NK-92 (cell line): ENCODE measurements around the gene NHSL1.

Experiments
- DNase-seq: peaks from one replicate; lab custom pipeline; 2025; ENCODE audit not compliant: unreplicated experiment; lab: John Stamatoyannopoulos, UW

NHSL1 gene

DNA sequence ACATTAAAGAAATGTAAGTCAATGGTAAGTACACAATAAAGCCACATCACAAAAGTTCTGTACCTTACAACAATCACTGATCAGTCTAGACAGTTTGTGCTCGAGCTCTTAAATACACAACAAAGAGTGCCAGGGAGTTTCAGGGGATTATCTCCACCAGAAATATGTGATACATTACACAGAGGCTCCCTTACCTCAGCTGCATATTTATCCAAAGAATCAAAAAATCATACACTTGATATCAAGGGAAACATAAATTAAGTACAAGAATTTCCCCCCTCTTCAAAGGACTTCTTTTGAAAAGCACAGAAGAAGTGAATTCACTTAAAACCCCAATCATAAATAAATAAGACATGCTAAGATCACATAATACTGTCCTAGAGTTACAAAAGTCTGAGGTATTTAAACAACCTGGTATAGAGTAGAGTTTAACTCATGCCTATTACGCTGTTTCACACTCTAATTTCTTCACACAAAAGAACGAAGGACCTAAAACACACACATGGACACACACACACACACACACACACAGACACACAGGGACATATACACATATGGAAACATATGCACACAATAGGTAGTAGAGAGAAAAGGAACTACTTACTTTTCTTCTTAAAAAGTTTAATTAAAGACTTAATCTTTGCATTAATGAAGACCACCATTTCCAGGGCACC, 528 bp downstream of the NHSL1 start:
- DNase-seq, result no peak

- no peak for DNase-seq
These were observed 2.0 kb downstream of the NHSL1 start for GRCh38 chr6:138497286-138497685.

DNA sequence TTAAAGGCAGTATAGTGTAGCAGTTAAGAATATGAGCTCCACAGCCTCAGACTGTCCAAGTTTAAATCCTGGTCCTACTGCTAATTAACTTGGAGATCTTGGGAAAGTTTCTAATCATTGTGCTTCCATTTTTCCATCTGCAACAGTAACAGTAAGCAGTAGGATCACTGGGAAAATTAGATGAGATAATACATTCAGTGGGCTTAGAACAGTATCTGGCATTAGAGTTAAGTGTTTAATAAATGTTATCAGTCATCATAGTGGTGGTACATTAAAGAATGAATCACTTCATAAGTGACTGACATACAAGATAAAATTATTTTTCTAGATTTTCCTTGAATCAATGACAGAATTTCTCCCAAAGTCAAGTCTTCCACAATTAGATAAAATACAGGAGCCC, 5.0 kb downstream of the NHSL1 start:
- no peak for DNase-seq

- no peak for DNase-seq
These were observed 5.9 kb downstream of the NHSL1 start for GRCh38 chr6:138493413-138493812.

GRCh38 chr6:138492871-138493270, 6.4 kb downstream of the NHSL1 start:
- DNase-seq, result no peak

GRCh38 chr6:138492113-138492512, 7.2 kb downstream of the NHSL1 start:
- no peak for DNase-seq

- DNase-seq, result no peak
These were observed 8.3 kb downstream of the NHSL1 start for GRCh38 chr6:138491017-138491416.

GRCh38 chr6:138489846-138490245, 9.4 kb downstream of the NHSL1 start:
- no peak for DNase-seq

DNA sequence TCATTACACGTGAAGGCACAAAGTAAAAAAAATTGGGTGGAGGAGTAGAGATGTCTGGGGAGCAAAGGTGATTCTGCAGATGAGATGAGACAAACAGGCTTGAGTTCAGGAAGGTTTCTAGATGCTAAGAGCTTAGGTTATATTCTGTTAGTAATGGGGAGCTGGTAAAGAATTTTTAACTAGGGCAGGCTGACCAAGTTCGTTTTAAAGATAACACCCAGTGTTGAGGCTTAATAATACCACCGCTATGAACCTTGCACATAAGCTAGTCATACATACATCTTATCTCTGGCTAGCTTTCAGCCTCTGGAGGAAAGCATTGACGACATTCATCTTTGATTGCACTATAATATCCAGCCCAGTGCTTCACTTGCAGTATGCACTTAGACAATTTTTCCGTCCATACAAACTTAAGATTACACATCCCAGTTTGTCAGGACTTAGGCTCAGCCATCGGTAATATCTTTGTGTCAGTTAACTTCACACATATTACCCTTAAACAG, 12.1 kb downstream of the NHSL1 start:
- no peak for DNase-seq

GRCh38 chr6:138486249-138487101, 12.8 kb downstream of the NHSL1 start:
- no peak for DNase-seq

- no peak for DNase-seq
These were observed 13.6 kb downstream of the NHSL1 start for GRCh38 chr6:138485586-138486248.

GRCh38 chr6:138485005-138485545, 14.2 kb downstream of the NHSL1 start:
- DNase-seq, result no peak

GRCh38 chr6:138484018-138484731, 15.1 kb downstream of the NHSL1 start:
- DNase-seq, result no peak

DNA sequence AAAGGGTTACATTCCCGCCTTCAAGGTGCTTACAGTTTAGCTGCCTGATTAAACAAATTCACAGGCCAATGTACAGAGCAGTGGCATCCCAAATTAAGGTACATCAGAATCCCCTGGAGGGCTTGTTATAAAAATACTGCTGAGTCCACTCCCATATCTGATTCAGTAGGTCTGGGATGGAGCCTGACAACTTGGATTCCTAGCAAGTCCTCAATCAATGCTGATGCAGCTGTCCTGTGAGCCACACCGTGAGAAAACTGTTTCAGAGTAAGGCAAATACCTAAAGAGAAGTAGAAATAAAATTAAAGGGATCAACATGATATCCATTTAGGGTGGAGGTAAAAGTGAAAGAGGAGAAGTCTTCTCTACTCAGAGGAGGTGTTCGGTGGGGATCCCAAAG, 16.5 kb downstream of the NHSL1 start:
- no peak for DNase-seq

GRCh38 chr6:138480279-138480949, 18.9 kb downstream of the NHSL1 start:
- DNase-seq, result no peak

GRCh38 chr6:138477913-138478539, 21.3 kb downstream of the NHSL1 start:
- no peak for DNase-seq

DNA sequence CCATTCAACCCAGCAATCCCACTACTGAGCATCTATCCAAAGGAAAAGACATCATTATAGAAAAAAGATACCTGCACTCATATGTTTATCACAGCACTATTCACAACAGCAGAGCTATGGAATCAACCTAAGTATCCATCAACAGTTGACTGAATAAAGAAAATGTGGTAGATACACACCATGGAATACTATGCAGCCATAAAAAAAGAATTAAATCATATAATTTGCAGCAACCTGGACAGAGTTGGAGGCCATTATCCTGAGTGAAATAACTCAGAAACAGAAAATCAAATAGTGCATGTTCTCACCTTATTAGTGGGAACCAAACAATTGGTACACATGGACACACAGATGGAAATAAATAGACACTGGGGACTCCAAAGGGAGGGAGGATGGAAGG, 23.2 kb downstream of the NHSL1 start:
- no peak for DNase-seq

GRCh38 chr6:138473144-138473543, 26.1 kb downstream of the NHSL1 start:
- no peak for DNase-seq

- DNase-seq, result no peak
These were observed 30.8 kb downstream of the NHSL1 start for GRCh38 chr6:138468320-138469015.
